Keratinocyte (primary cell): ENCODE results near the gene ARFGAP3.

Source experiments
- CTCF ChIP-seq, 3 experiments: IDR thresholded peaks in 1 of 3; conservative IDR thresholded peaks in 1 of 3; optimal IDR thresholded peaks in 1 of 3; 2 replicates in 2 of 3; 3 replicates in 1 of 3; pipeline versions ENCODE3 to v1.5.1; 2011; ENCODE audit warnings: low read length in 3 of 3, mild to moderate bottlenecking in 3 of 3, moderate library complexity in 2 of 3, control low read depth in 1 of 3, inconsistent platforms in 1 of 3; ENCODE audit not compliant: insufficient read depth in 2 of 3; ENCODE audit errors: extremely low read depth in 1 of 3
- EZH2 ChIP-seq: IDR thresholded peaks from one replicate; pipeline ENCODE4 v1.6.1; 2012; ENCODE audit warnings: inconsistent platforms, mild to moderate bottlenecking, low read length, moderate library complexity

GRCh38 chr22:42895541-42895981 lies 38.5 kb upstream of the ARFGAP3 start:
- TF ChIP-seq CTCF (optimal IDR thresholded peaks at IDR 0.05 in 1 of 3, IDR thresholded peaks at IDR 0.05 in 1 of 3, conservative IDR thresholded peaks at IDR 0.05 in 1 of 3; ENCODE audit: extremely low read depth in 1 of 3, insufficient read depth in 2 of 3, low read length in 3 of 3) = no peak
- TF ChIP-seq EZH2 = no peak
